Measurements from ENCODE around the gene GLUL. TPM values are rescaled to one million over a fixed set of nuclear protein-coding genes. Genes with fewer than 3 reads are reported as not detected.

The GLUL gene
- total and polyA plus RNA-seq, 7 donors = 1,157 to 6,689 (median 2,051) TPM

DNA sequence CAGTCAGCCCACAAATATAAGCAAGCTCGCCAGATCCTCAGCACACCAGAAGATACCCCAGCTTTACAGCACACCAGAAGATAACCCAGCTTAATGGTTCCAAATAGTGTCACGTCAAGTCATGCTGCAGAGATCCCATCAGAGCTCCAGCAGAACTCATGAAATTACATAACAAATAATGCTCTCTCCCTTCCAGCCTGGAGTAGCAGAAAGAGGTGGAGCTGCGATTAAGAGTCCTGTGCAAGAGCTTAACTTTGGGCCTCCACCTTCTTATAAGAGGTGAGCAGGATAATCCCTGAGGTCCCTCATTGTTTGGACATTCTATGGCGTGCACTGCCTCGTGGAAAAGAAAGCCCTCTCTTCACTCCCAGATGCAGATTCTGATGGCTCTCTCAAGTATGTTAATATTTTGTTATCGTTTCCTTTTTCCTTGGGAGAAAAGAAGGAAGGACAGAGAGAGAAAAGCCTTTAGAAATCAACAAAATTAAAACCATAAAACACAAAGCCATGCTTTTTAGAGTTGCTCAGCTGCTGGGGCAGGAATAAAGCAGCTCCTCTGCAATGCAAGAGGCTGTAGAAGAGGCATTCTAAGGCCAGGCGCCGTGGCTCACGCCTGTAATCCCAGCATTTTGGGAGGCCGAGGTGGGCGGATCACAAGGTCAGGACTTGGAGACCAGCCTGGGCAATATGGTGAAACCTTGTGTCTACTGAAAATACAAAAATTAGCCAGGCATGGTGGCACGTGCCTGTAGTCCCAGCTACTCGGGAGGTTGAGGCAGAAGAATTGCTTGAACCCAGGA lies 59.1 kb downstream of the GLUL start:
- ATAC-seq = no peak
- DNase-seq = no peak
- TF ChIP-seq, protein P1, sequence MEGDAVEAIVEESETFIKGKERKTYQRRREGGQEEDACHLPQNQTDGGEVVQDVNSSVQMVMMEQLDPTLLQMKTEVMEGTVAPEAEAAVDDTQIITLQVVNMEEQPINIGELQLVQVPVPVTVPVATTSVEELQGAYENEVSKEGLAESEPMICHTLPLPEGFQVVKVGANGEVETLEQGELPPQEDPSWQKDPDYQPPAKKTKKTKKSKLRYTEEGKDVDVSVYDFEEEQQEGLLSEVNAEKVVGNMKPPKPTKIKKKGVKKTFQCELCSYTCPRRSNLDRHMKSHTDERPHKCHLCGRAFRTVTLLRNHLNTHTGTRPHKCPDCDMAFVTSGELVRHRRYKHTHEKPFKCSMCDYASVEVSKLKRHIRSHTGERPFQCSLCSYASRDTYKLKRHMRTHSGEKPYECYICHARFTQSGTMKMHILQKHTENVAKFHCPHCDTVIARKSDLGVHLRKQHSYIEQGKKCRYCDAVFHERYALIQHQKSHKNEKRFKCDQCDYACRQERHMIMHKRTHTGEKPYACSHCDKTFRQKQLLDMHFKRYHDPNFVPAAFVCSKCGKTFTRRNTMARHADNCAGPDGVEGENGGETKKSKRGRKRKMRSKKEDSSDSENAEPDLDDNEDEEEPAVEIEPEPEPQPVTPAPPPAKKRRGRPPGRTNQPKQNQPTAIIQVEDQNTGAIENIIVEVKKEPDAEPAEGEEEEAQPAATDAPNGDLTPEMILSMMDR (IDR thresholded peaks at IDR 0.05) = no peak
- intact Hi-C loops (cut with DNase I) = no loop called here
- H3K4me3 ChIP-seq = no peak overlapping the region
- no peak overlapping the region for H3K27ac ChIP-seq
- no peaks in the 10 kb centered on the region for H3K27me3 ChIP-seq (ENCODE audit: insufficient read depth in 3 of 3, low read length in 2 of 3)
- H3K9me3 ChIP-seq = no peaks in the 10 kb centered on the region
- 77 to 80% (median 80%) methylated on average over 13 of the region's 13 CpGs for WGBS, 3 donors
- peaks cover 19% of the 10 kb centered on the region for H3K4me1 ChIP-seq
- H3K36me3 ChIP-seq (ENCODE audit: insufficient read depth in 1 of 2, low read depth in 1 of 2) = no peaks in the 10 kb centered on the region

Other genes with a start within 250 kb of the GLUL start
- not detected for gene TEDDM1, start 8.9 kb upstream of the GLUL start, total RNA-seq
- not detected for gene TEDDM1, start 8.9 kb upstream of the GLUL start, polyA plus RNA-seq
- gene RGSL1, start 58.4 kb upstream of the GLUL start, total RNA-seq = not detected
- gene RGSL1, start 58.4 kb upstream of the GLUL start, polyA plus RNA-seq = not detected
- 1 to 10 TPM; 1.5 to 4.4 (median 2.1) TPM for gene RNASEL, start 197.5 kb upstream of the GLUL start, total RNA-seq
- gene RNASEL, start 197.5 kb upstream of the GLUL start, polyA plus RNA-seq = 1 to 10 TPM in 1 of 3 donors, under 1 TPM in 2; 0.61 to 3.4 (median 0.82) TPM
- 10 to 100 TPM in 2 of 4 donors, 1 to 10 TPM in 2; 1.2 to 17.5 (median 6.9) TPM for gene RGS16, start 212.6 kb upstream of the GLUL start, total RNA-seq
- gene RGS16, start 212.6 kb upstream of the GLUL start, polyA plus RNA-seq = 10 to 100 TPM in 1 of 3 donors, under 1 TPM in 2; 0.72 to 22.5 (median 0.86) TPM

Data from psoas muscle (tissue), 8 donors.